Mucosa of descending colon (tissue), 3 donors: Measurements from ENCODE around the gene CHKB. TPM values are rescaled to one million over a fixed set of nuclear protein-coding genes. Genes with fewer than 3 reads are reported as not detected.

Experiments used
- ATAC-seq: fragments of 200-7000 bp; cut with Tn5 transposase; one replicate; pipeline ENCODE4 v1.9.1; 2020; ENCODE audit warnings: mild to moderate bottlenecking, moderate library complexity
- DNase-seq, 3 donors: peaks; one replicate each; pipeline ENCODE4 v3.0.0-alpha.2; 2020
- H3K36me3 ChIP-seq: fragments of 200-600 bp; one replicate; pipeline ENCODE4 v1.8.0; 2021; ENCODE audit warnings: low read depth, mild to moderate bottlenecking
- H3K4me1 ChIP-seq: fragments of 200-600 bp; one replicate; pipeline ENCODE4 v1.8.0; 2021; ENCODE audit warnings: low read depth, mild to moderate bottlenecking
- H3K4me3 ChIP-seq: fragments of 200-600 bp; one replicate; pipeline ENCODE4 v1.8.0; 2021; ENCODE audit warnings: mild to moderate bottlenecking
- H3K9me3 ChIP-seq: fragments of 200-600 bp; one replicate; pipeline ENCODE4 v1.8.0; 2021; ENCODE audit warnings: mild to moderate bottlenecking
- intact Hi-C, 2 donors: fragments of 100-400 bp; cut with DNase I in 1 of 2; cut with micrococcal nuclease in 1 of 2; formaldehyde crosslinking; loops; one replicate each; pipeline versions ENCODE4 v1.11.0 to v1.11.1; 2022; cut with DNase I, micrococcal nuclease
- total RNA-seq, 3 donors: library from RNA; stranded (reverse); fragmentation: NEBNext Ultra II Directional in 2 of 3; extraction: Animal tissue kit (Norgen Biotek cat#: 25700) in 2 of 3; gene quantifications; one replicate each; pipeline versions ENCODE4 v1.2.1 to v1.2.4, GENCODE V29; 2021 to 2023
- TF ChIP-seq, protein P1 (sequence below): fragments of 200-600 bp; IDR thresholded peaks from one replicate; pipeline ENCODE4 v1.8.0; 2022; ENCODE audit warnings: antibody characterized with exemption, mild to moderate bottlenecking
- donor health status: DM: no; HTN: no; CAD: no; lungs with moderate emphysema.
- donor health status: DM: no; HTN: no; CAD: no.
- donor health status: DM: no; HTN: yes; CAD: no.

CHKB gene
- total RNA-seq, 3 donors from 2014 or later: 79.9 to 95.0 (median 80.9) TPM

DNA sequence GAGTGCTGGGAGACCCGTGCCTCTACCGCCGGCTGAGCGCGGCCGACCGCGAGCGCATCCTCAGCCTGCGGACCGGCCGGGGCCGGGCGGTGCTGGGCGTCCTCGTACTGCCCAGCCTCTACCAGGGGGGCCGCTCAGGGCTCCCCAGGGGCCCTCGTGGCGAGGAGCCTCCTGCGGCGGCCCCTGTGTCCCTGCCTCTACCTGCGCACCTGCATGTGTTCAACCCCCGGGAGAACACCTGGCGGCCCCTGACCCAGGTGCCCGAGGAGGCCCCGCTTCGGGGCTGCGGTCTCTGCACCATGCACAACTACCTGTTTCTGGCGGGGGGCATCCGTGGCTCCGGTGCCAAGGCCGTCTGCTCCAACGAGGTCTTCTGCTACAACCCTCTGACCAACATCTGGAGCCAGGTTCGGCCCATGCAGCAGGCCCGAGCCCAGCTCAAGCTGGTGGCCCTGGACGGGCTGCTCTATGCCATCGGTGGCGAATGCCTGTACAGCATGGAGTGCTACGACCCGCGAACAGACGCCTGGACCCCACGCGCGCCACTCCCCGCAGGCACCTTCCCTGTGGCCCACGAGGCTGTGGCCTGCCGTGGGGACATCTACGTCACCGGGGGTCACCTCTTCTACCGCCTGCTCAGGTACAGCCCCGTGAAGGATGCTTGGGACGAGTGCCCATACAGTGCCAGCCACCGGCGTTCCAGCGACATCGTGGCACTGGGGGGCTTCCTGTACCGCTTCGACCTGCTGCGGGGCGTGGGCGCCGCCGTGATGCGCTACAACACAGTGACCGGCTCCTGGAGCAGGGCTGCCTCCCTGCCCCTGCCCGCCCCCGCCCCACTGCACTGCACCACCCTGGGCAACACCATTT is 33.5 kb downstream of the CHKB start:
- intact Hi-C loops: no loop called here
- no peaks in the 10 kb centered on the region for H3K36me3 ChIP-seq
- DNase-seq (peak in 2 of 3 donors; percentile 27 to 63), ATAC-seq (peak; percentile 4)
- no peak overlapping the region for H3K4me3 ChIP-seq
- TF ChIP-seq, protein P1, sequence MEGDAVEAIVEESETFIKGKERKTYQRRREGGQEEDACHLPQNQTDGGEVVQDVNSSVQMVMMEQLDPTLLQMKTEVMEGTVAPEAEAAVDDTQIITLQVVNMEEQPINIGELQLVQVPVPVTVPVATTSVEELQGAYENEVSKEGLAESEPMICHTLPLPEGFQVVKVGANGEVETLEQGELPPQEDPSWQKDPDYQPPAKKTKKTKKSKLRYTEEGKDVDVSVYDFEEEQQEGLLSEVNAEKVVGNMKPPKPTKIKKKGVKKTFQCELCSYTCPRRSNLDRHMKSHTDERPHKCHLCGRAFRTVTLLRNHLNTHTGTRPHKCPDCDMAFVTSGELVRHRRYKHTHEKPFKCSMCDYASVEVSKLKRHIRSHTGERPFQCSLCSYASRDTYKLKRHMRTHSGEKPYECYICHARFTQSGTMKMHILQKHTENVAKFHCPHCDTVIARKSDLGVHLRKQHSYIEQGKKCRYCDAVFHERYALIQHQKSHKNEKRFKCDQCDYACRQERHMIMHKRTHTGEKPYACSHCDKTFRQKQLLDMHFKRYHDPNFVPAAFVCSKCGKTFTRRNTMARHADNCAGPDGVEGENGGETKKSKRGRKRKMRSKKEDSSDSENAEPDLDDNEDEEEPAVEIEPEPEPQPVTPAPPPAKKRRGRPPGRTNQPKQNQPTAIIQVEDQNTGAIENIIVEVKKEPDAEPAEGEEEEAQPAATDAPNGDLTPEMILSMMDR: no peak
- peaks cover 7% of the 10 kb centered on the region for H3K4me1 ChIP-seq
- no peaks in the 10 kb centered on the region for H3K9me3 ChIP-seq

DNA sequence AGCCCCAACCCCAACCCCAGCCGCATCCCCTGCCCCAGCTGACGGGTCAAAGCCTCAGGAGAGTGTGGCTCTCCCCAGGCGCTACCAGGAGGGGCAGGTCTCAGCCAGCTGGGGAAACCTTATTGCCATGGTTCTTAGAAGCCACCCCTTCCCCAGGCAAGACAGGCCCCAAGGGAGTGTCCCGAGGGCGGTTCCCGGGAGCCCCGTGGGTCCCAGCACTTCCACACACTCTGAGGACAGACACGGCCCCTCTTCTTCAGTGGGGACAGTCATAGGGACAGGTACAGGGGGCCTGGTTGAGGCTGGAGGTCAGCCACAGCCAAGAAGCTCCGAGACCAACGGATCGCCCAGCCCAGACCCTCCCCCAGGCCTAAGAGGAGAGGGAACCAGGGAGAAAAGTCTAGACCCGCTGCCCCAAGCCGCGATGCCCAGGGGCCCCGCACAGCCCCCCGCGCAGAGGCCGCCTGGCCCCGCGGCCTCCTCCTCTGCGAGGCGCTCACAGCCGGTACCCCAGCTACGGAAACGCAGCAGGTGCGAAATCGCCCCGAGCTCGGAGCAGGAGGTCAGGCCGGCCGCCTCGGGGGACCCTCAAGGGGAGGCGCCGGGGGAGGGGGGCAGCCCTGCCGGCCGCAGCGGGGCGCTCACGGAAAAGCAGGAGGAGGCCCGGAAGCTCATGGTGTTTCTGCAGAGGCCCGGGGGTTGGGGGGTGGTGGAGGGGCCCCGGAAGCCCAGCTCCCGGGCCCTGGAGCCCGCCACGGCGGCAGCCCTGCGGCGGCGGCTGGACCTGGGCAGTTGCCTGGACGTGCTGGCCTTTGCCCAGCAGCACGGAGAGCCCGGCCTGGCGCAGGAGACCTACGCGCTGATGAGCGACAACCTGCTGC is 34.4 kb downstream of the CHKB start:
- peaks cover 7% of the 10 kb centered on the region for H3K4me1 ChIP-seq
- DNase-seq: peak in 2 of 3 donors; percentile 59 to 74
- TF ChIP-seq, protein P1: no peak

DNA sequence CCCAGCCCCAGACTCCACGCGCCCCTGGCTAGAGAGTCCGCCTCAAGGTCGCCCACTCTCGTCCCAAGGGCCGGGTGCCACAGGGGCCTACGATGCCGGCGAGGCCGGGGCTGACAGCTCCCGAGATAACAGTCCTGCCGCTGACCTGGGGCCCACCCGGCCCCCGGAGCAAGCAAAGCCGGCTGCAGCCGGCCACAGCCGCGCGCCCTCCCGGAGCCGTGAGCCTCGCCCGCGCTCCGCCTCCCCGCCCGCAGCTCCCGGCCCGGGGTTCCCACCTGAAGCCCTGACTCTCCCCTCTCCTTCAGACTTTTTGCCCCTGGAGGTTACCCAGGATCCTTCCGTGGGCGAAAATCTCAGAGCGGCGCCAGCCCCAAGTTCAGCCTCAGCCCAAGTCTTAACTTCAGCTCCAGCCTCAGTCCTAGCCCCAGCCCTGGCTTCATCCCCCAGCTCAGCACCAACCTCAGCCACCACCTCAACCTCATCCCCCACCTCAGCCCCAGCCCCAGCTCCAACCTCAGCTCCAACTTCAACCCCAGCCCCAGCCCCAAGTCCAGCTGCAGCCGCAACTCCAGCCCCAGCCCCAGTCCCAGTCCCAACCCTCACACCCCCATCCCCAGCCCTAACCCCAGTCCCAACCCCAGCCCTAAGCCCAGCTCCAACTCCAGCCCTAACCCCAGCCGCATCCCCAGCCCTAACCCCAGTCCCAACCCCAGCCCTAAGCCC is 35.2 kb downstream of the CHKB start:
- Histone ChIP-seq H3K36me3 (no peaks in the 10 kb centered on the region), H3K4me1 (peaks cover 7% of the 10 kb centered on the region), H3K9me3 (no peaks in the 10 kb centered on the region), H3K4me3 (no peak overlapping the region)
- DNase-seq (peak in 2 of 3 donors; percentile 28 to 57), ATAC-seq (no peak)
- TF ChIP-seq, protein P1: no peak
- intact Hi-C loops: no loop called here

More for the DNA sequence above, 34.4 kb downstream of the CHKB start:
- Histone ChIP-seq H3K9me3 (no peaks in the 10 kb centered on the region), H3K36me3 (no peaks in the 10 kb centered on the region), H3K4me3 (no peak overlapping the region)
- intact Hi-C loops: no loop called here
- peak; percentile 34 for ATAC-seq

DNA sequence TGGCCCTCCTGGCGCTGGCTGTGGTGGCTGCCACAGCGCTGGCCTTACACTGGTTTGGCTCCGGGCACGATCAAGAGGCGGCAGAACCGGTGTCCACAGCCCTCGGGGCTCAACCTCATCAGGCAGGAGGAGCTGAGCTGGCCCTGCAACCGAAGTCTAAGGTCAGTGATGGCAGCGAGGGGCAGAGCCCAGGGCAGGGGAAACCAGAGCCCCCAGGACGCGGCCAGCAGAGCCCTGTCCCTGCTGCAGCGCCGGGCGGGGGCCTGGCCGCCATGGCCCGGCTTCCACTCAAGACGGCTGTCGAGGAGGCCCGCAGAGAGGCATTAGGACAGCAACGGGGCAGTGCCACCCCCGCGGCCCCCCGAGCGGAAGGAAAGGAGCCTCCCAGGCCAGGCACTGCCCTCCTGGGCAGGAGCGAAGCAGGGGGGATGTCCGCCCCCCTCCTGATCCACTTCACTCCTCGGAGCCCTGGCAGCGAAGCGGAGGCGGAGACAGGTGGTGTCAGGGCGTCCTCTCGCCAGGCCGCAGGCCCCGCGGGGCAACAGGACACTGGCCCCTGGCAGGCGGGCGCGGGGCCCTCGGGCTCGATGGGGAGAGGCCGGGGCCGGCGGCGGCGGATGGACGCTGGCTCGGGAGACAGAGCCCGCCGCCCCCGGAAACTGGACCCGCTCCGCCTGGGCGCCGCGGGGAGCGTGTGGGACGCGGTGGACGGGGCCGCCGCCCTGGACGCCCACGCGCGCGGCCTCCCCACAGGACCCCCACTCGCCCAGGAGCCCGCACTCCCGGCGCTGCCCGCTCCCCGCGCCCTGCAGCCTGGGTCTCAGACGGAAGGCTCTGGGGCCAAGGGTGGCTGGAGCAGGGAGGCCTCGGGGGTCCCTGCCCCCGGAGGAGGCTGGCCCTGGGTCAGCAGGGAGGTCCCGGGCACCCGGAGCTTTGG is 36.1 kb downstream of the CHKB start:
- TF ChIP-seq, protein P1: no peak
- DNase-seq (peak in 1 of 3 donors; percentile 35), ATAC-seq (no peak)
- peaks cover 7% of the 10 kb centered on the region for H3K4me1 ChIP-seq
- H3K4me3 ChIP-seq: no peak overlapping the region
- H3K9me3 ChIP-seq: no peaks in the 10 kb centered on the region
- H3K36me3 ChIP-seq: no peaks in the 10 kb centered on the region
- intact Hi-C loops: no loop called here
